H1 (cell line): ENCODE measurements around the gene SHANK1. TPM values are rescaled to one million over a fixed set of nuclear protein-coding genes. Genes with fewer than 3 reads are reported as not detected.

Experiments used
- CTCF ChIA-PET: fragments of 300-600 bp; sonication (Branson Sonifier 250); formaldehyde crosslinking; loops from one replicate; lab custom pipeline; 2021; ENCODE audit not compliant: partially characterized antibody; lab: Charles Lee
- POLR2A ChIA-PET: fragments of 300-600 bp; sonication (Branson Sonifier 250); formaldehyde crosslinking; loops from one replicate; lab custom pipeline; 2021; ENCODE audit warnings: inconsistent platforms; ENCODE audit not compliant: partially characterized antibody; lab: Charles Lee
- DNase-seq, 2 experiments: peaks; one replicate each; pipeline versions ENCODE4 v3.0.0 to v3.0.0-alpha.2; 2010 to 2022; ENCODE audit warnings: low spot score in 2 of 2, low read depth in 1 of 2, mixed read lengths in 1 of 2
- FAIRE-seq: peaks from 2 replicates; lab custom pipeline; 2011; peaks lifted over from hg19 to GRCh38; lab: Jason Lieb, UNC
- H2AFZ ChIP-seq: 2 replicates; pipeline ENCODE4 v1.8.1; 2012; ENCODE audit warnings: low read length, inconsistent platforms
- H2AK5ac ChIP-seq: 2 replicates; pipeline ENCODE4 v1.6.1; 2013; ENCODE audit warnings: low read depth, low read length
- H2BK120ac ChIP-seq: replicated peaks from 2 replicates; pipeline ENCODE3; 2013; ENCODE audit warnings: low read depth, low read length, inconsistent platforms
- H2BK12ac ChIP-seq: 2 replicates; pipeline ENCODE4 v1.6.1; 2013; ENCODE audit warnings: low read depth, low read length
- H2BK15ac ChIP-seq: 2 replicates; pipeline ENCODE4 v1.6.1; 2013; ENCODE audit warnings: low read length
- H2BK20ac ChIP-seq: 2 replicates; pipeline ENCODE4 v1.6.1; 2013; ENCODE audit warnings: low read length
- H2BK5ac ChIP-seq: 2 replicates; pipeline ENCODE4 v1.6.1; 2013; ENCODE audit warnings: low read depth, low read length
- H3K14ac ChIP-seq: 2 replicates; pipeline ENCODE4 v1.6.1; 2013; ENCODE audit warnings: inconsistent platforms; ENCODE audit not compliant: insufficient read length
- H3K18ac ChIP-seq: 2 replicates; pipeline ENCODE4 v1.6.1; 2013; ENCODE audit warnings: low read length; ENCODE audit errors: extremely low read depth
- H3K23ac ChIP-seq: 2 replicates; pipeline ENCODE4 v1.6.1; 2013; ENCODE audit warnings: inconsistent platforms; ENCODE audit not compliant: insufficient read length
- H3K23me2 ChIP-seq: 2 replicates; pipeline ENCODE4 v1.6.1; 2013; ENCODE audit warnings: low read depth, low read length
- H3K27ac ChIP-seq: 2 replicates; pipeline ENCODE4 v1.6.1; 2011; ENCODE audit warnings: low read depth, low read length, inconsistent platforms
- H3K27me3 ChIP-seq, 4 experiments: replicated peaks in 1 of 4; 1 replicate in 1 of 4; 2 replicates in 3 of 4; pipeline versions ENCODE4 v1.6.1 to v1.8.1; 2011 to 2013; ENCODE audit warnings: low read length in 3 of 4, mild to moderate bottlenecking in 3 of 4, inconsistent platforms in 2 of 4, mixed read lengths in 2 of 4, moderate library complexity in 1 of 4; ENCODE audit not compliant: control insufficient read depth in 3 of 4, insufficient read depth in 3 of 4; ENCODE audit errors: extremely low read depth in 1 of 4
- H3K36me3 ChIP-seq, 4 experiments: 2 replicates each; pipeline versions ENCODE4 v1.6.1 to v1.8.1; 2011 to 2013; ENCODE audit warnings: mild to moderate bottlenecking in 4 of 4, low read length in 3 of 4, moderate library complexity in 2 of 4, control low read depth in 1 of 4, inconsistent platforms in 1 of 4; ENCODE audit not compliant: insufficient read depth in 4 of 4, control insufficient read depth in 2 of 4
- H3K4ac ChIP-seq: replicated peaks from 2 replicates; pipeline ENCODE3; 2013; ENCODE audit warnings: low read length, low read depth, mixed read lengths, inconsistent platforms; ENCODE audit not compliant: insufficient read length
- H3K4me1 ChIP-seq, 4 experiments: replicated peaks in 1 of 4; 1 replicate in 1 of 4; 2 replicates in 3 of 4; pipeline versions ENCODE4 v1.6.1 to v1.8.1; 2011 to 2013; ENCODE audit warnings: low read length in 3 of 4, inconsistent platforms in 2 of 4, mixed read lengths in 1 of 4; ENCODE audit not compliant: insufficient read depth in 4 of 4, control insufficient read depth in 3 of 4
- H3K4me2 ChIP-seq, 2 experiments: 2 replicates each; pipeline versions ENCODE4 v1.6.1 to v1.8.1; 2011 to 2013; ENCODE audit warnings: low read depth in 2 of 2, low read length in 2 of 2, control low read depth in 1 of 2, inconsistent platforms in 1 of 2, mild to moderate bottlenecking in 1 of 2; ENCODE audit not compliant: insufficient read depth in 1 of 2
- H3K4me3 ChIP-seq, 4 experiments: fragments of 200-600, 300-600 bp in 1 of 4; sonication (generic), shearing (Covaris generic), sonication (Bioruptor Twin) in 1 of 4; 2 replicates each; pipeline versions ENCODE4 v1.5.1 to v1.8.1; 2011 to 2016; ENCODE audit warnings: low read length in 4 of 4, low read depth in 3 of 4, control low read depth in 2 of 4, inconsistent platforms in 2 of 4, mild to moderate bottlenecking in 2 of 4, mixed read lengths in 1 of 4, moderate library complexity in 1 of 4; ENCODE audit not compliant: insufficient read depth in 2 of 4; ENCODE audit errors: extremely low read depth in 1 of 4
- H3K56ac ChIP-seq: replicated peaks from 2 replicates; pipeline ENCODE3; 2013; ENCODE audit warnings: low read depth, mild to moderate bottlenecking, mixed read lengths, low read length, inconsistent platforms; ENCODE audit not compliant: insufficient read length
- H3K79me1 ChIP-seq: 2 replicates; pipeline ENCODE4 v1.6.1; 2013; ENCODE audit warnings: low read depth, low read length, control low read depth
- H3K79me2 ChIP-seq, 2 experiments: 2 replicates each; pipeline versions ENCODE4 v1.6.1 to v1.8.1; 2012 to 2013; ENCODE audit warnings: low read length in 2 of 2, mild to moderate bottlenecking in 2 of 2, inconsistent platforms in 1 of 2; ENCODE audit not compliant: insufficient read depth in 2 of 2, control insufficient read depth in 1 of 2
- H3K9ac ChIP-seq, 4 experiments: replicated peaks in 1 of 4; 1 replicate in 1 of 4; 2 replicates in 3 of 4; pipeline versions ENCODE4 v1.6.1 to v1.8.1; 2011 to 2013; ENCODE audit warnings: low read depth in 3 of 4, low read length in 3 of 4, control low read depth in 2 of 4, mild to moderate bottlenecking in 2 of 4, moderate library complexity in 2 of 4, inconsistent platforms in 1 of 4; ENCODE audit errors: extremely low read depth in 1 of 4
- H3K9me3 ChIP-seq, 2 experiments: 2 replicates each; pipeline versions ENCODE4 v1.6.1 to v1.8.1; 2012 to 2013; ENCODE audit warnings: mild to moderate bottlenecking in 2 of 2, moderate library complexity in 2 of 2, control low read depth in 1 of 2, inconsistent platforms in 1 of 2, low read depth in 1 of 2, low read length in 1 of 2, mixed read lengths in 1 of 2; ENCODE audit not compliant: insufficient read depth in 2 of 2
- H4K20me1 ChIP-seq, 2 experiments: replicated peaks in 1 of 2; 2 replicates each; pipeline versions ENCODE3 to v1.8.1; 2011 to 2013; ENCODE audit warnings: inconsistent platforms in 2 of 2, low read length in 2 of 2, mild to moderate bottlenecking in 1 of 2; ENCODE audit not compliant: insufficient read depth in 2 of 2, control insufficient read depth in 1 of 2
- H4K5ac ChIP-seq: 2 replicates; pipeline ENCODE4 v1.6.1; 2013; ENCODE audit warnings: low read length, low read depth, mixed read lengths, inconsistent platforms; ENCODE audit not compliant: insufficient read length
- H4K8ac ChIP-seq: 2 replicates; pipeline ENCODE4 v1.8.0; 2013; ENCODE audit warnings: mild to moderate bottlenecking, moderate library complexity, low read length, inconsistent platforms; ENCODE audit not compliant: insufficient read depth; ENCODE audit errors: extremely low read depth
- H4K91ac ChIP-seq: replicated peaks from 2 replicates; pipeline ENCODE3; 2013; ENCODE audit warnings: low read length, mixed read lengths, inconsistent platforms; ENCODE audit not compliant: insufficient read length
- POLR2A ChIP-seq, 2 experiments: IDR thresholded peaks; 1 replicate in 1 of 2; 2 replicates in 1 of 2; pipeline ENCODE4 v1.6.1; 2011; ENCODE audit warnings: low read depth in 2 of 2, low read length in 2 of 2, mild to moderate bottlenecking in 2 of 2; ENCODE audit errors: control extremely low read depth in 1 of 2
- USF2 ChIP-seq: IDR thresholded peaks from 2 replicates; pipeline ENCODE4 v1.6.1; 2011; ENCODE audit warnings: low read length, improper control_type of control experiment
- polyA plus RNA-seq, 7 experiments: library from polyadenylated mRNA; depleted of rRNA in 3 of 7; stranded (reverse) in 5 of 7; unstranded in 2 of 7; fragments of >200 nt in 5 of 7; fragments of 200-250 nt in 2 of 7; gene quantifications; 1 replicate in 5 of 7; 2 replicates in 1 of 7; 4 replicates in 1 of 7; pipeline versions ENCODE4 v1.2.1 to v1.2.3, GENCODE V29; 2011 to 2013; ENCODE audit warnings: missing spikeins in 2 of 7, mixed read lengths in 2 of 7
- total RNA-seq: library from RNA; stranded (reverse); fragmentation: NEBNext Ultra II Directional; extraction: Animal tissue kit (Norgen Biotek cat#: 25700); gene quantifications from 2 replicates; pipeline ENCODE4 v1.2.1, GENCODE V29; 2021
- TF ChIP-seq, protein P1 (sequence below): IDR thresholded peaks from 2 replicates; pipeline ENCODE4 v1.6.1; 2012; ENCODE audit warnings: inconsistent platforms

SHANK1 gene
- total and polyA plus RNA-seq, 2 of the 8 experiments (the other 6 are each of a cell fraction or from before 2014, with no cell fraction given): 1.1 to 3.7 TPM

- FAIRE-seq (no peak), DNase-seq (no peak)
- H3K4me2 ChIP-seq: no peak overlapping the region
- H3K36me3 ChIP-seq: no peaks in the 10 kb centered on the region
- H2AK5ac ChIP-seq: no peak overlapping the region
- no peak overlapping the region for H2BK12ac ChIP-seq
- H3K79me2 ChIP-seq: no peaks in the 10 kb centered on the region
- no peak overlapping the region for H3K18ac ChIP-seq
- no peak overlapping the region for H3K4me3 ChIP-seq
- H3K14ac ChIP-seq: no peak overlapping the region
- H3K79me1 ChIP-seq: no peaks in the 10 kb centered on the region
- peaks cover 2 to 8% (median 4%) of the 10 kb centered on the region in 4 experiments; a peak in 4 of 7 replicates for H3K4me1 ChIP-seq
- H4K91ac ChIP-seq: no peak overlapping the region
- ChIA-PET CTCF (interaction anchor here (0.9 to 1.7 kb wide), 2 partner anchors 11 to 288 kb away, joined by 4 to 6 read pairs; no protein-coding TSS in a partner anchor), POLR2A (interaction anchor here (1.3 kb wide), 1 partner anchor 47 kb away, joined by 3 read pairs; no protein-coding TSS in a partner anchor)
- no peaks in the 10 kb centered on the region for H3K9me3 ChIP-seq
- no peak overlapping the region for H3K4ac ChIP-seq
- peaks cover 11% of the 10 kb centered on the region for H3K23me2 ChIP-seq
- peaks cover 0 to 2% (median 0%) of the 10 kb centered on the region in 4 experiments; a peak in 1 of 7 replicates for H3K27me3 ChIP-seq
- H3K23ac ChIP-seq: no peak overlapping the region
- TF ChIP-seq, protein P1, sequence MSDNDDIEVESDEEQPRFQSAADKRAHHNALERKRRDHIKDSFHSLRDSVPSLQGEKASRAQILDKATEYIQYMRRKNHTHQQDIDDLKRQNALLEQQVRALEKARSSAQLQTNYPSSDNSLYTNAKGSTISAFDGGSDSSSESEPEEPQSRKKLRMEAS: peak; percentile 52; the same call in 1 of the 2 replicates
- no peak for TF ChIP-seq POLR2A (IDR thresholded peaks at IDR 0.05; ENCODE audit: control extremely low read depth in 1 of 2, low read depth in 2 of 2, low read length in 2 of 2)
- TF ChIP-seq USF2: 0 out of 2 replicates have a peak, but pooled peaks have one; percentile 29
- H2BK20ac ChIP-seq: no peak overlapping the region
- no peak overlapping the region for H2BK120ac ChIP-seq
- no peak overlapping the region for H4K8ac ChIP-seq
- H3K56ac ChIP-seq: no peak overlapping the region
- no peak overlapping the region for H4K5ac ChIP-seq
- no peak overlapping the region for H3K27ac ChIP-seq
- H2AFZ ChIP-seq: no peak overlapping the region
- H3K9ac ChIP-seq: no peak overlapping the region
- no peak overlapping the region for H2BK5ac ChIP-seq
- no peaks in the 10 kb centered on the region for H4K20me1 ChIP-seq
- no peak overlapping the region for H2BK15ac ChIP-seq
Measured at GRCh38 chr19:50654882-50655281, 64.7 kb downstream of the SHANK1 start.
